GM18507 (cell line): ENCODE results near the gene TMCO4.

ENCODE experiments used
- DNase-seq: peaks from one replicate; pipeline ENCODE4 v3.0.0; 2011; ENCODE audit warnings: low read depth; ENCODE audit not compliant: insufficient read length; ENCODE audit errors: extremely low spot score
- FAIRE-seq: peaks from 2 replicates; lab custom pipeline; 2011; peaks lifted over from hg19 to GRCh38; lab: Jason Lieb, UNC

The TMCO4 gene

GRCh38 chr1:19757641-19758040 lies 42.1 kb downstream of the TMCO4 start:
- no peak for FAIRE-seq
- no peak for DNase-seq

DNA sequence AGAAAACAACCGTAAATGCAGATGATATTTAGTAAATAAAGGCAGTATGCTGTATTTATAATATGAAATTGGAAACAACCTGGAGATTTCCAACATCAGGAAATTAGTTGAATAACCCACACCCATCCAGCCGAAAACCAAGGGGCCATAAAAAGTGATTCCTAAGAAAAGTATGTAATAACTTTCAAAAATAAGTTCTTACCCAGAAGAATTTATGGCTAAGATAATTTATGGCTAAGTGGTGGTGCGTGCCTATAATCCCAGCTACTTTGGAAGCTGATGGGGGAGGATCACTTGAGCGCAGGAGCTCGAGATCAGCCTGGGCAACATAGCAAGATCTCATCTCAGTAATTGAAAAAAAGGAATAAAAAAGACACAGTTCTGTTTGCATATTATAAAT lies 43.2 kb downstream of the TMCO4 start:
- DNase-seq (no peak), FAIRE-seq (no peak)

DNA sequence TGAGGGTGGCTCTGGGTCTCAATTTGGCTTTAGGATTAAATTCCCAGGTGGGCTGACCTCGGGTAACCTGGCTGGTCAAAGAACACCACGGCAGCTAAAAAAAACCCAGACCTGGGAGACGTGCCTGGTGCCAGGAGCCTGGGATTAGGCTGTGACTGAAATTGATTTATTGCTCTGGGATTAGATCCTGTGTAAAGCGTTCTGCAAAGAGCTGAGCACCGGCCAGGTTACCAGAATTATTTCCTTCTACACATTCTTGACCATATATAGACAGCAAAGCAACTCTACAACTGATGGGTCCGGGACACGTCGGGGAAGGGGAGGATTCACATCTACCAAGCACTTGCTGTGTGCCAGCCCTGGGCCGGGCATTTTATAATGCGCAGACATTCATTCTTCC lies 45.2 kb downstream of the TMCO4 start:
- no peak for FAIRE-seq
- DNase-seq: no peak

GRCh38 chr1:19752083-19752696 lies 47.5 kb downstream of the TMCO4 start:
- no peak for DNase-seq
- no peak for FAIRE-seq

- FAIRE-seq (no peak), DNase-seq (no peak)
Observed at GRCh38 chr1:19750882-19751276, 48.8 kb downstream of the TMCO4 start.

- FAIRE-seq: no peak
- no peak for DNase-seq
Observed at GRCh38 chr1:19750101-19750881, 49.4 kb downstream of the TMCO4 start.

DNA sequence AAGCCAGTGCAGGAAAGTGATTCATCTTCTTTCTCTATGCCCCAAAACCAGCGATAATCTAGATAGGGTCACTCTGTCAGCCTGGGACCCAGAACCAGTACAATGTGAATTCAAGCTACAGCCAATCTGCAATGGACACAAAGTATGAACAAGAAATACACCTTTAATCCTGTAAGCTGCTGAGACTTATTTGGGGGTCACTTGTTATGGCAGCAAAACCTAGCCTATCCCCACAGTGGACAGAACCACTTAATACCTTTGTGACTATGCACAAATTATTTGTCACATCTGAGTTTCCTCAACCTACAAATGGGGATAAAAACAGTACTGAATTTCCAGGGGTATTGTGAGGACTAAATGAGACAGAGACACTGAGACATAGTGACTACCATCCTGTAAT lies 50.0 kb downstream of the TMCO4 start:
- DNase-seq (no peak), FAIRE-seq (no peak)

- DNase-seq (no peak), FAIRE-seq (no peak)
Observed at GRCh38 chr1:19747761-19748160, 52.0 kb downstream of the TMCO4 start.

- DNase-seq (no peak), FAIRE-seq (no peak)
Observed at GRCh38 chr1:19744886-19745285, 54.8 kb downstream of the TMCO4 start.

DNA sequence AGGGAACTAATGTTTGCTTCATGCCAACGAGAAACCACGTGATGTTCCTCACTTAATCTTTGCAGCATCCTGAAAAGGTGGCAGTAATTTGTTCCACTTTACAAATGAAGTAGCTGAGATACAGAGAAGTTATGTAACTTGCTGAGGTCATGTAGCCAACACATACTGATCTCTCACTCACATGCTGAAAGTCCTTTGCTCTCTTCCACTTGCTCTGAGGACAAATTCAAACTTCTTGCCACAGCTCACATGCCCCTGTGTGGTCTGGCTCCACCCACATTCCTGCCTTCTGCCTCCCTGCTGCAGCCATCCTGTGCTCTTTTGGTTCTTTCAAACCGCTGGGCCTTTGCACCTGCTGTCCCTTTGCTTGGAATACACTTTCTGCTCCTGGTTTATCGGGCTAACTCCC lies 55.4 kb downstream of the TMCO4 start:
- FAIRE-seq (no peak), DNase-seq (no peak)

DNA sequence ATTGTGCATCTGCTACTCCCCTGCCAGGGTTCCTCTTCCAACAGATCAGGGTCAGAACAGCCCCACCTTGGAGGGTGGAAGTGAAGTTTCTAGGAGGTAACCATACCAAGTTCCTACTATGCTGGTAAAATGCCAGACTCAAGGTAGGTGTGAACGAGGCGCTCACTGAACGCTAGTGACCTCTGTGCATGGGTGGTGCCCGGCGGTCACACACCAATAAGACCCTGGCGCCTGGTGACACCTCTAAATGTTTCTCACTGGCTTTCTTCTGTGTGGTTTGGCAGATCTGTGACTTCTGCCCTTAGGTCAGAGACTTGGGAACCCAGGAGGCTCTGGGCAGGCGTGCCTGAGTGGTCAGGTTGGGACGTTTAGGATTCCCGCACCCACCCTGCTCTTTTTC lies 55.9 kb downstream of the TMCO4 start:
- FAIRE-seq (no peak), DNase-seq (no peak)

- FAIRE-seq (no peak), DNase-seq (no peak)
Observed at GRCh38 chr1:19743180-19743579, 56.5 kb downstream of the TMCO4 start.

DNA sequence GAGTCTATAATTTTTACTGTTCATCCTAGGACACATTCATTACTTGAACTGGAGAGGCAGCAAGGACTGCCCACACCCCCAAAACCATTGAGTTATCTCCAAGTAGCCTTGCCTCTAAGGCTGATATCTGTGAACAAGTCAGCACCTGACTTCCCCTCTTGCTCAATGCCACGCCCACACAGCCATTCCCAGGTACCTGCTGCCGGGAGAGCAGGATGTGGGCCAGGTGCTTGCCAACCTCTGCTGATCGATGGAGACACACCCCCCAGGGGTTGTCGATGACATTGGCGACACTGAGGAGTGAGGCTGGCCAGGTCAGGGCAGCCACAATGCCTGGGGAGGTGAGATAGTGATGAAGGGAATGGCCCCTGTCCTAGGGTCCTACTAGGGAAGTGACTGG lies 60.1 kb downstream of the TMCO4 start:
- no peak for FAIRE-seq
- DNase-seq: no peak

GRCh38 chr1:19738669-19739068 lies 61.0 kb downstream of the TMCO4 start:
- DNase-seq (no peak), FAIRE-seq (no peak)

DNA sequence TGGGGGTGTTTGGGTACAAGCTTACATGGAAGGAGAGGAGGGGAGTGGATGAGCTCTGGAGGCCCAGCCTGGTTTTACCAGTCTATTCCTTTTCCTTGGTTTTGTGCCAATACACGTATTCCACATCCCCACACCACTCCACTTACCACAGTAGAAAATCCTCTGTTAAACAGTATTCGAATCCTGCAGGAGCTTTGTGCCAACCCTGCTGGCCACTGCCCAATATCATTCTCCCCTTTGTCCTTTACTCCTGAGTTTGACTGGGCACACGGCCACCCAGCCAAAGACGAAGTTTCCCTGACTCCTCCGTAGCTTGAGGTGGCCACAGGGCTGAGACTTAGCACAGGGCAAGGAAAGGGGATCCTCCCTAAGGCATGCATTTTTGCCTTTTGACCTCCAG lies 61.6 kb downstream of the TMCO4 start:
- DNase-seq (no peak), FAIRE-seq (no peak)

DNA sequence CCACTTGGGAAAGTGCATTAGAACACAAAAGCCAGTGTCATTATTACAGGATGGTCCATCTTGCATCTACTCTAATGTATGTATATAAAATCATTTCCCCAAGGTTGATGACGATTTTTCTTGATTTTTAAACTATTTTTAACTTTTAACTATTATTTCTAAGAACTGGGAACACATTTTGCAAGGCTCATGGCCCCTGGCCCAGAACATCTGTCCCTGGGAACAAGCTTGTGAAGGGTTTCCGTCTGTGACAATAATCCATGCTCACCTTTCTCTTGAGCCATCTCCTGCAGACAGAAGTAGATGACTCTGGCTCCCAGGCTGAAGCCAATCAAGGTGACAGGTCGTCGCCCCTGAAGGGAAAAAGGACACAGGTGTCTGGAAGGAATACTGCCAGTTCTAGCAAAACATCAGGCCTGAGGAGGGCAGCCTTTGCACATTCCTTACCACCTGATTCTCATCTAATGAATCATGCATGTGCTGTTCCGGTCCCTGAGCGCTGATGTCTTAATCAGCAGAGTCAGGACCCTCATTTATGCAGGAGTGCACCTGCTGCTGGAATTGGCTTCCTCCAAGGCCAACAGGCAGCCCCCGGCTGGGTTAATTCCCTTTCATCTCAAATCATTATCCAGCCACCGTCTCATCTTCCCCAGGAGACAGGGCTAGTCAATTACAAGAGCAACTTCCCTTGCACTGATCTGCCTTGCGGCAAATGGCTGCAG lies 62.5 kb downstream of the TMCO4 start:
- FAIRE-seq: no peak
- DNase-seq: no peak

GRCh38 chr1:19735440-19736127 lies 64.1 kb downstream of the TMCO4 start:
- no peak for FAIRE-seq
- DNase-seq: no peak

DNA sequence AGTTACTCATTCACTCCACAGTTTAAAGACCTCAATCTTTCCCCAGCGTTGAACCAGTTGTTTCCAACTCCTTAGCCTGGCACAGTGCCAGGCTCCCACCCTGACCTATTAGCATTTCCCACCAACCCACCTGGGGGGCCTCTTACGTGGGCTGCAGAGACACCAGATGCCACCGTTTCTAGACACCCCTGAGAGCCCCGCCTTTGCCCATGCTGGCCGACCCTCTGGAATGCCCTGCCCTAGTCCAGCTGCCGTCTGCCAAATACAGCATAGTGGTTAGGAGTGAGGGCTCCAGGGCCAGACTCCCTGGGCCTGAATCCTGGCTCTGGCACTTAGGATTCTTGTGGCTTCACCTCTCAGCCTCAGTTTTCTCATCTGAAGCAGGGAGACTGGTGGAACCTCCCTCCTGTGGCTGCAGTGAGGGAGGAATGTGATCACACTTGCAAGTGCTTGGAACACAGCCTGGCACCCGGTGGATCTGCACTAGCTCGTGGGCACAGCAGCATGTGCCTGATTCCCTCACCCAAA lies 65.2 kb downstream of the TMCO4 start:
- no peak for FAIRE-seq

DNA sequence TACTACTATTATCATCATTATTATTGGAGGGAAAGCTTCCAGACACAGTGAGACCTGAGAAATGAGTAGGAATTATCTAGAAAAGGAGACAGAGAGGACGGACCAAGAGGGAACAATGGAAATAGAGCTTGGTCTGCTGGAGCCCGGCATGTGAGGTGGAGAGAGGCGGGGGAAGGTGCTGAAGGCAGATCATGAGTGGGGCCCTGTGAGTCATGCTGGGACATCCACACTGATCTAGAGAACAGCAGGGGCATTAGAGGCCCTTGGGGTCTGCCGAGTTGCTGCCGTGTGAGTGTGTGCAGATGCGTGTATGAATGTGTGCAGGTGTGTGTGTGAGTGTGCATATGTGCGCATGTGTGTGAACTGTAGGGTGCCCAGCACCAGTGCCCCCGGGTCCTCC lies 65.7 kb downstream of the TMCO4 start:
- FAIRE-seq: no peak
- DNase-seq: no peak

More for the DNA sequence above, 65.2 kb downstream of the TMCO4 start:
- no peak for DNase-seq

GRCh38 chr1:19733615-19734014 lies 66.1 kb downstream of the TMCO4 start:
- DNase-seq: no peak
- no peak for FAIRE-seq
